WTC11 (cell line): ENCODE data around the gene DISC1. TPM values are rescaled to one million over a fixed set of nuclear protein-coding genes. Genes with fewer than 3 reads are reported as not detected.

Experiments
- ATAC-seq: fragments of 200-7000 bp; cut with Tn5 transposase; 2 replicates; pipeline ENCODE4 v1.10.0; 2021; ENCODE audit warnings: mild to moderate bottlenecking, moderate library complexity
- CTCF ChIA-PET: fragments of 300-600 bp; sonication (Branson Sonifier 250); formaldehyde crosslinking; loops from one replicate; lab custom pipeline; 2021; ENCODE audit warnings: antibody characterized with exemption; lab: Charles Lee
- POLR2A ChIA-PET: fragments of 350-600 bp; sonication (Branson Sonifier 250); formaldehyde crosslinking; loops from one replicate; lab custom pipeline; 2021; ENCODE audit warnings: antibody characterized with exemption; lab: Charles Lee
- DNase-seq: peaks from one replicate; pipeline ENCODE4 v3.0.0; 2021; ENCODE audit warnings: low spot score
- H3K27ac Mint-ChIP-seq: 2 replicates; pipeline ENCODE4 v1.8.0; 2021; ENCODE audit warnings: mixed read lengths
- H3K27me3 Mint-ChIP-seq: 2 replicates; pipeline ENCODE4 v1.8.0; 2021; ENCODE audit warnings: low read depth, mild to moderate bottlenecking, moderate library complexity, mixed read lengths
- H3K36me3 Mint-ChIP-seq: 2 replicates; pipeline ENCODE4 v1.8.0; 2021; ENCODE audit warnings: mixed read lengths
- H3K4me1 Mint-ChIP-seq: 2 replicates; pipeline ENCODE4 v1.8.0; 2022; ENCODE audit warnings: mixed read lengths
- H3K4me3 Mint-ChIP-seq: 2 replicates; pipeline ENCODE4 v1.8.0; 2021; ENCODE audit warnings: mild to moderate bottlenecking, moderate library complexity, mixed read lengths
- H3K9me3 Mint-ChIP-seq: 2 replicates; pipeline ENCODE4 v1.8.0; 2021; ENCODE audit warnings: mixed read lengths
- AFF4 ChIP-seq: sonication (generic); formaldehyde crosslinking; IDR thresholded peaks from 2 replicates; pipeline ENCODE4 v1.8.1; 2023; ENCODE audit warnings: mild to moderate bottlenecking, missing genetic modification reagents, borderline replicate concordance
- ATF1 ChIP-seq: sonication (generic); formaldehyde crosslinking; IDR thresholded peaks from 2 replicates; pipeline ENCODE4 v1.8.1; 2023; ENCODE audit warnings: mild to moderate bottlenecking, moderate library complexity, missing genetic modification reagents
- ATF3 ChIP-seq: sonication (generic); formaldehyde crosslinking; conservative IDR thresholded peaks from 2 replicates; pipeline ENCODE4 v1.8.1; 2022; ENCODE audit warnings: mild to moderate bottlenecking, missing genetic modification reagents
- CDX4 ChIP-seq: fragments of 250-450 bp; sonication (Bioruptor Pico); IDR thresholded peaks from 2 replicates; pipeline ENCODE4 v1.9.0; 2021; ENCODE audit warnings: moderate library complexity, mild to moderate bottlenecking, inconsistent platforms, borderline replicate concordance
- ELF4 ChIP-seq: sonication (generic); formaldehyde crosslinking; IDR thresholded peaks from 2 replicates; pipeline ENCODE4 v1.8.1; 2022; ENCODE audit warnings: low read depth, mild to moderate bottlenecking, moderate library complexity, missing genetic modification reagents
- ESRRA ChIP-seq: sonication (generic); formaldehyde crosslinking; IDR thresholded peaks from 2 replicates; pipeline ENCODE4 v1.8.1; 2022; ENCODE audit warnings: mild to moderate bottlenecking, missing genetic modification reagents, borderline replicate concordance
- FOXK1 ChIP-seq: sonication (generic); formaldehyde crosslinking; IDR thresholded peaks from 2 replicates; pipeline ENCODE4 v1.8.0; 2022; ENCODE audit warnings: mild to moderate bottlenecking, moderate library complexity, missing genetic modification reagents
- MYBL2 ChIP-seq: sonication (generic); formaldehyde crosslinking; IDR thresholded peaks from 2 replicates; pipeline ENCODE4 v1.8.1; 2023; ENCODE audit warnings: mild to moderate bottlenecking, moderate library complexity, missing genetic modification reagents
- RORB ChIP-seq: fragments of 250-450 bp; sonication (Bioruptor Pico); IDR thresholded peaks from 2 replicates; pipeline ENCODE4 v1.9.0; 2021; ENCODE audit warnings: mild to moderate bottlenecking
- SOX15 ChIP-seq: fragments of 250-450 bp; sonication (Bioruptor Pico); IDR thresholded peaks from 2 replicates; pipeline ENCODE4 v1.9.0; 2021; ENCODE audit warnings: mild to moderate bottlenecking
- SP1 ChIP-seq: sonication (generic); formaldehyde crosslinking; conservative IDR thresholded peaks from 2 replicates; pipeline ENCODE4 v1.8.1; 2022; ENCODE audit warnings: missing genetic modification reagents
- STAT6 ChIP-seq: sonication (generic); formaldehyde crosslinking; conservative IDR thresholded peaks from 2 replicates; pipeline ENCODE4 v1.8.1; 2023; ENCODE audit warnings: mild to moderate bottlenecking, low read depth, missing genetic modification reagents, moderate library complexity
- TCF7 ChIP-seq: sonication (generic); formaldehyde crosslinking; IDR thresholded peaks from 2 replicates; pipeline ENCODE4 v1.8.0; 2022; ENCODE audit warnings: mild to moderate bottlenecking, low read depth, missing genetic modification reagents, moderate library complexity
- USF2 ChIP-seq: sonication (generic); formaldehyde crosslinking; IDR thresholded peaks from 2 replicates; pipeline ENCODE4 v1.8.1; 2023; ENCODE audit warnings: mild to moderate bottlenecking, missing genetic modification reagents, moderate library complexity
- ZBTB21 ChIP-seq: sonication (generic); formaldehyde crosslinking; IDR thresholded peaks from 2 replicates; pipeline ENCODE4 v1.8.1; 2023; ENCODE audit warnings: mild to moderate bottlenecking, missing genetic modification reagents, borderline replicate concordance
- ZNF138 ChIP-seq: sonication (generic); formaldehyde crosslinking; conservative IDR thresholded peaks from 2 replicates; pipeline ENCODE4 v1.8.1; 2022; ENCODE audit warnings: mild to moderate bottlenecking, moderate library complexity, missing genetic modification reagents
- ZNF281 ChIP-seq: sonication (generic); formaldehyde crosslinking; IDR thresholded peaks from 2 replicates; pipeline ENCODE4 v1.8.0; 2023; ENCODE audit warnings: mild to moderate bottlenecking, missing genetic modification reagents
- ZNF532 ChIP-seq: fragments of 250-450 bp; sonication (Bioruptor Pico); IDR thresholded peaks from 2 replicates; pipeline ENCODE4 v1.9.0; 2021; ENCODE audit warnings: mild to moderate bottlenecking, borderline replicate concordance
- total RNA-seq: library from RNA; stranded (reverse); gene quantifications from 3 replicates; pipeline ENCODE4 v1.2.3, GENCODE V29; 2021

DISC1 gene
- total RNA-seq, 1 experiment from 2014 or later = 5.5 TPM

GRCh38 chr1:231938711-231939110 lies 312.1 kb downstream of the DISC1 start (continued):
- no peak for TF ChIP-seq ZNF281 (CRISPR knock-in tag)
- TF ChIP-seq CDX4 = no peak
- TF ChIP-seq ZBTB21 (CRISPR knock-in tag) = no peak
- no peak for TF ChIP-seq ZNF532 (CRISPR knock-in tag)

GRCh38 chr1:231939118-231939517 lies 312.5 kb downstream of the DISC1 start:
- Mint-ChIP-seq H3K4me1 (peaks cover 19% of the 10 kb centered on the region), H3K4me3 (no peak overlapping the region), H3K36me3 (no peaks in the 10 kb centered on the region), H3K9me3 (no peaks in the 10 kb centered on the region), H3K27me3 (peaks cover 19% of the 10 kb centered on the region), H3K27ac (no peak overlapping the region)
- TF ChIP-seq AFF4 (CRISPR knock-in tag) (no peak), ATF1 (no peak), FOXK1 (no peak), ELF4 (CRISPR knock-in tag) (no peak), SP1 (no peak), STAT6 (CRISPR knock-in tag) (no peak), TCF7 (CRISPR knock-in tag) (no peak), USF2 (CRISPR knock-in tag) (no peak), SOX15 (CRISPR knock-in tag) (no peak), ZNF138 (CRISPR knock-in tag) (no peak), MYBL2 (no peak), ATF3 (CRISPR knock-in tag) (no peak), RORB (CRISPR knock-in tag) (no peak), ESRRA (no peak)
- ChIA-PET POLR2A (no interaction called here), CTCF (no interaction called here)
- no peak for DNase-seq
- ATAC-seq = no peak
